Dendritic cell treated with granulocyte-macrophage colony-stimulating factor and Interleukin-4, amounts not matched to agents 40 ng/mL and 50 ng/mL, for 4 days (primary cell): ENCODE data around the gene GINS1.
"Not testable (repeated sequence)": the region's sequence is repeated elsewhere in the genome, so short reads cannot be mapped to it uniquely, and the experiment has no call there.

Experiments
- H3K27ac Mint-ChIP-seq: one replicate; pipeline ENCODE4 v1.8.0; 2022; ENCODE audit warnings: mild to moderate bottlenecking, mixed read lengths
- H3K27me3 Mint-ChIP-seq: one replicate; pipeline ENCODE4 v1.8.0; 2022; ENCODE audit warnings: mild to moderate bottlenecking, mixed read lengths
- H3K36me3 Mint-ChIP-seq: one replicate; pipeline ENCODE4 v1.8.0; 2022; ENCODE audit warnings: low read depth, mixed read lengths
- H3K4me1 Mint-ChIP-seq: one replicate; pipeline ENCODE4 v1.8.0; 2022; ENCODE audit warnings: low read depth, mixed read lengths
- H3K4me3 Mint-ChIP-seq: one replicate; pipeline ENCODE4 v1.8.0; 2022; ENCODE audit warnings: mild to moderate bottlenecking, moderate library complexity, mixed read lengths
- H3K9me3 Mint-ChIP-seq: one replicate; pipeline ENCODE4 v1.8.0; 2022; ENCODE audit warnings: mixed read lengths
- intact Hi-C: fragments of 100-400 bp; cut with micrococcal nuclease; formaldehyde crosslinking; loops from one replicate; pipeline ENCODE4 v1.15.0; 2022

Gene GINS1

GRCh38 chr20:25398376-25399036 is 9.0 kb upstream of the GINS1 start:
- intact Hi-C loops = loop anchor here (1.0 to 10.0 kb wide), 4 partner anchors 104 to 334 kb away; partner anchors contain the start of gene NANP
- peak overlapping the region; percentile 42 for H3K27ac Mint-ChIP-seq
- peaks cover 21% of the 10 kb centered on the region for H3K4me1 Mint-ChIP-seq
- H3K27me3 Mint-ChIP-seq = peaks cover 2% of the 10 kb centered on the region
- peaks cover 22% of the 10 kb centered on the region for H3K9me3 Mint-ChIP-seq
- H3K4me3 Mint-ChIP-seq = no peak overlapping the region
- H3K36me3 Mint-ChIP-seq = peaks cover 13% of the 10 kb centered on the region

GRCh38 chr20:25399037-25399430 is 8.4 kb upstream of the GINS1 start:
- H3K27me3 Mint-ChIP-seq = peaks cover 2% of the 10 kb centered on the region
- H3K9me3 Mint-ChIP-seq = peaks cover 27% of the 10 kb centered on the region
- no peak overlapping the region for H3K4me3 Mint-ChIP-seq
- H3K27ac Mint-ChIP-seq = no peak overlapping the region
- intact Hi-C loops = loop anchor here (1.0 to 10.0 kb wide), 4 partner anchors 105 to 334 kb away; partner anchors contain the start of gene NANP
- H3K4me1 Mint-ChIP-seq = peaks cover 21% of the 10 kb centered on the region
- H3K36me3 Mint-ChIP-seq = peaks cover 13% of the 10 kb centered on the region

DNA sequence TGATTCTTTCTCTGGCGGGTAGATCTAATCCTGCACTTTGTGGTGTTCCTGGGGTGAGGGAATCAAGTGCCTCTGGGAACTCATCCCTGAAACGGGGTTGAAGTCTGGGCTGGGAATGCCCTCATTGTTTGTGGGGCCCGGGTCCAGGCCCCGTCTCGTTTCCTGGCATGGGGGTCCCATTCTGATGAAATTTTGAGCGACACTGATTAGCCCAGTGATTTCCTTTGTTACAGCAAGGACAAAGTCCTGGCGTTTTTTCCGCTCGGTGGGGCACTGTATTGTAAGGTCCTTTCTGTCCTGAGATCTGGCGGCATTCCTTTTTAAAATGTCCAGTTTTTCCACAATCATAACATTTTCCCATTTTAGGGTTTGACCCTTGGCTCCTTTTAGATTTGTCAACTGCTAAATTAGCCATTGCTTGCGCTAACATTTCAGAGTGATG is 7.2 kb upstream of the GINS1 start:
- H3K27me3 Mint-ChIP-seq, H3K27ac Mint-ChIP-seq, H3K4me3 Mint-ChIP-seq, intact Hi-C loops: not testable (repeated sequence)
- peaks cover 21% of the 10 kb centered on the region for H3K4me1 Mint-ChIP-seq
- peaks cover 13% of the 10 kb centered on the region for H3K36me3 Mint-ChIP-seq
- peaks cover 33% of the 10 kb centered on the region for H3K9me3 Mint-ChIP-seq

DNA sequence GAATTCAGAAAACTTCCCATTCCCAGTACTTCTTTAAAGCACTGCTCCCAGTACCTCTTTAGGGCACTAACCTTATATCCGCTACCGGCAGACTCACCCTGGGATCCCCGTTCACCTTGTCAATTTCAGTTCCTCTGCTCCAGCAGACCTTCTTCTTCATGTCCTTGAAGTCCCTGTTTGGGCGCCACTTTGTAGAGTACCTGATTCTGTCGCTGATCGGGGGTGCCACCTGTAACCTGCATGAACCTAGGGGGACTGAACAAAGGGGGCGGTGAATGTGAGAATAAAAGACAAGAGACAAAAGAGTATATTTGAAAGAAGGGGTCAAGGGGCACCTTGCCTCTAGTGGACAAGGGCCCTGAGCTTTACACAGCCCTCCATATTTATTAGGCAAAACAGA is 4.9 kb upstream of the GINS1 start:
- intact Hi-C loops = no loop called here
- Mint-ChIP-seq H3K9me3 (peaks cover 33% of the 10 kb centered on the region), H3K27ac (no peak overlapping the region), H3K36me3 (peaks cover 16% of the 10 kb centered on the region), H3K4me1 (peaks cover 19% of the 10 kb centered on the region), H3K4me3 (no peak overlapping the region), H3K27me3 (peaks cover 2% of the 10 kb centered on the region)

- Mint-ChIP-seq H3K27ac (peak overlapping the region; percentile 86), H3K36me3 (peaks cover 10% of the 10 kb centered on the region), H3K9me3 (peaks cover 15% of the 10 kb centered on the region), H3K4me1 (peaks cover 14% of the 10 kb centered on the region), H3K27me3 (no peaks in the 10 kb centered on the region), H3K4me3 (peak overlapping the region; percentile 91)
- intact Hi-C loops = no loop called here
Observed at GRCh38 chr20:25408170-25408547, 686 bp downstream of the GINS1 start.

DNA sequence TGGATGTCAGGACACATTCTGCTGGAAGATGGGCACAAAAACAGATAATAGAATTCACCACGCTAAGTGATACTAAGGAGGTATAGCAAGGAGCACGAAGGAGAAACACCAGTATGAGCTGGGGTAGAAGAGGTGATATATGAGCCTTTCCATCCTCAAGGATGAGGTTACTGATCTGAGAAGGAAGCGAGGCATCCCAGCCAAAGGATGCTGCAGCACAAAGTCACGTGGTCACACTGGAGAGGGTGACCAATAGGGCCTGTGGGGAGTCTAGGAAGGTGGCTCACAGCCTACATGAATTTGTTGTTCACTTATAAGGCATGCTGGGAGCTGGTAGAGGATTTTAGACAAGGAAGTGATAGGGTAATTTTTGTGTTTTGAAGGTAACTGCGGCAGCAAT is 1.4 kb downstream of the GINS1 start:
- Mint-ChIP-seq H3K9me3 (peaks cover 7% of the 10 kb centered on the region), H3K36me3 (peaks cover 7% of the 10 kb centered on the region), H3K4me1 (peaks cover 14% of the 10 kb centered on the region), H3K4me3 (no peak overlapping the region), H3K27ac (peak overlapping the region; percentile 18), H3K27me3 (no peaks in the 10 kb centered on the region)
- intact Hi-C loops = no loop called here

DNA sequence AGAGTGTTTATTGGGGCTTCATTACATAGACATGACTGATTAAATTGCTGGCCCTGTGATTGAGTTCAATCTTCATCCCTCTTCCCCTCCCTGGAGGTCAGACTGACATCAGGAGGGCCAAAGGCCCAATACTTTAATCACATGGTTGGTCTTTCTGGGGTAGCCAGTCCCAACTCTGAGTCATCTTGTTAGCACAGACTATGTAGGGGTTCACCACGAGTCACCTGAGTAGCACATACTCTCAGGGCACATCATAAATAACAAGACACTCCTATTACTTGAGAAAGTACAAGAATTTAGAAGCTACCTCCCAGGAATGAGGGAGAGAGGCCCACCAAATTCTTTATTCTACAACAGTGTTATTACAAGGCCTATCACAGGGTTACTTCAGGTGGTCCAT is 11.3 kb downstream of the GINS1 start:
- intact Hi-C loops = no loop called here
- Mint-ChIP-seq H3K27ac (no peak overlapping the region), H3K27me3 (no peaks in the 10 kb centered on the region), H3K4me1 (no peaks in the 10 kb centered on the region), H3K4me3 (no peak overlapping the region), H3K9me3 (no peaks in the 10 kb centered on the region), H3K36me3 (no peaks in the 10 kb centered on the region)

DNA sequence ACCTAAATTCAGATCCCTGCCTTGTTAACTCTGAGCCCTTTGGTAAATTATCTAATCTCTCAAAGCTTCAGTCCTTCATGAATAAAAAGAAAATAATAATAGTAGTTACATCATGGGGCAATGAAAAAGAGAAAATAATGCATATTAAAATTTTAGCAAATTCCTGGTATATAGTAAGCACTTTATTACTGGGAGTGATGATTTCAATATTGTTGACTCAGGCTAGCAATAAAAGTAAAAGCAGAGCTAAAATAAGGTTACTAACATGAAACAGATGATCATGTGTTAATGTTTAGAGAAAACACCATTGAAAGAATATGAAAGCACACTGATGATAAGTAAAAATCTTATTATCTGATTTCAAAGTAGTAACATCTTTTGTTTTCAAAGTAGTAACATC is 13.6 kb downstream of the GINS1 start:
- Mint-ChIP-seq H3K27ac (no peak overlapping the region), H3K36me3 (no peaks in the 10 kb centered on the region), H3K4me1 (no peaks in the 10 kb centered on the region), H3K4me3 (no peak overlapping the region), H3K9me3 (no peaks in the 10 kb centered on the region), H3K27me3 (no peaks in the 10 kb centered on the region)
- intact Hi-C loops = no loop called here

- Mint-ChIP-seq H3K4me3 (no peak overlapping the region), H3K27ac (no peak overlapping the region), H3K4me1 (no peaks in the 10 kb centered on the region), H3K27me3 (no peaks in the 10 kb centered on the region), H3K36me3 (peaks cover 2% of the 10 kb centered on the region), H3K9me3 (no peaks in the 10 kb centered on the region)
- intact Hi-C loops = no loop called here
Observed at GRCh38 chr20:25422032-25422431, 14.6 kb downstream of the GINS1 start.

- H3K27me3 Mint-ChIP-seq = no peaks in the 10 kb centered on the region
- H3K9me3 Mint-ChIP-seq = no peaks in the 10 kb centered on the region
- H3K36me3 Mint-ChIP-seq = peaks cover 11% of the 10 kb centered on the region
- intact Hi-C loops = no loop called here
- no peaks in the 10 kb centered on the region for H3K4me1 Mint-ChIP-seq
- H3K4me3 Mint-ChIP-seq = no peak overlapping the region
- H3K27ac Mint-ChIP-seq = no peak overlapping the region
Observed at GRCh38 chr20:25424536-25424935, 17.1 kb downstream of the GINS1 start.

GRCh38 chr20:25437153-25437581 is 29.7 kb downstream of the GINS1 start:
- no peaks in the 10 kb centered on the region for H3K9me3 Mint-ChIP-seq
- no peaks in the 10 kb centered on the region for H3K36me3 Mint-ChIP-seq

GRCh38 chr20:25439328-25439727 is 31.9 kb downstream of the GINS1 start:
- Mint-ChIP-seq H3K4me1 (peaks cover 7% of the 10 kb centered on the region), H3K27me3 (no peaks in the 10 kb centered on the region), H3K9me3 (no peaks in the 10 kb centered on the region), H3K27ac (no peak overlapping the region), H3K4me3 (no peak overlapping the region), H3K36me3 (no peaks in the 10 kb centered on the region)
- intact Hi-C loops = no loop called here

More at GRCh38 chr20:25437153-25437581, 29.7 kb downstream of the GINS1 start:
- H3K27ac Mint-ChIP-seq = no peak overlapping the region
- no peaks in the 10 kb centered on the region for H3K27me3 Mint-ChIP-seq
- intact Hi-C loops = no loop called here
- H3K4me3 Mint-ChIP-seq = no peak overlapping the region
- peaks cover 7% of the 10 kb centered on the region for H3K4me1 Mint-ChIP-seq

DNA sequence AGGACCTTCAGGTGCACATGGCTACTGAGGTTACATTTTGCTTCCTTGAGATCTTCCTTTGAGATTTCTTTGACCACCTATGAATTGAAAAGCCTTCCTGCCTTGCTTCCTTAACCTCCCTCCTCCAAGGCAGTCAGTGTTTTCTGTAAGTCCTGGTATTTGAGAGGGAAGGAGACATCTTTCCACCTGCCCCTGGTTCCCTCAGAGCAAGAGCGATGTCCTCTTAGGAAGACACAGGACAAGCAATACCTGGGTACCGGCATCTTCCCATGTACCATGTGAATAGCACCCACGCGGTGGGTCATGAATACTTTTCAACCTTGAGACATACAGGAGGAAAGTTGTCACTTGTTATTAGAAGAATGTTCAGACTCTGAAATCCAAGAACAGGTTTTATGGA is 37.1 kb downstream of the GINS1 start:
- intact Hi-C loops = no loop called here

DNA sequence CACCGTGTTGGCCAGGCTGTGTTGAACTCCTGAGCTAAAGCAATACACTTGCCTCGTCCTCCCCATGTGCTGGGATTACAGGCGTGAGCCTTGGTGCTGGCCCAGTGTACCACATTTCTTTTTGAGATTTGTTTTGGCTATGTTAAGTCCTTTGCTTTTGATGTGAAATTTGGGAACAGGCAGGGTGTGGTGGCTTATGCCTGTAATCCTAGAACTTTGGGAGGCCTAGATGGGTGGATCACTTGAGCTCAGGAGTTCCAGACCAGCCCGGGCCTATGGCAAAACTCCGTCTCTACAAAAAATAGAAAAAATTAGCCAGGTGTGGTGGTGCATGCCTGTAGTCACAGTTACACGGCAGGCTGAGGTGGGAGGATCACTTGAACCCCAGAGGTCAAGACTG is 40.2 kb downstream of the GINS1 start:
- H3K9me3 Mint-ChIP-seq = no peaks in the 10 kb centered on the region
- H3K4me3 Mint-ChIP-seq = no peak overlapping the region
- peaks cover 34% of the 10 kb centered on the region for H3K36me3 Mint-ChIP-seq
- intact Hi-C loops = no loop called here
- H3K27me3 Mint-ChIP-seq = no peaks in the 10 kb centered on the region
- no peak overlapping the region for H3K27ac Mint-ChIP-seq
- H3K4me1 Mint-ChIP-seq = no peaks in the 10 kb centered on the region

More for the DNA sequence above, 37.1 kb downstream of the GINS1 start:
- Mint-ChIP-seq H3K4me3 (no peak overlapping the region), H3K27me3 (no peaks in the 10 kb centered on the region), H3K4me1 (peaks cover 2% of the 10 kb centered on the region), H3K36me3 (peaks cover 34% of the 10 kb centered on the region), H3K27ac (no peak overlapping the region), H3K9me3 (no peaks in the 10 kb centered on the region)

GRCh38 chr20:25452333-25452732 is 44.9 kb downstream of the GINS1 start:
- Mint-ChIP-seq H3K27me3 (no peaks in the 10 kb centered on the region), H3K9me3 (no peaks in the 10 kb centered on the region), H3K4me1 (no peaks in the 10 kb centered on the region), H3K4me3 (no peak overlapping the region), H3K36me3 (peaks cover 15% of the 10 kb centered on the region), H3K27ac (no peak overlapping the region)
- intact Hi-C loops = no loop called here
